ENCODE results near the gene CNBD2.
A peak's percentile ranks its signal among the peaks of the same experiment; 100 is the strongest.
"Not testable (repeated sequence)": the region's sequence is repeated elsewhere in the genome, so short reads cannot be mapped to it uniquely, and the experiment has no call there.

The CNBD2 gene

DNA sequence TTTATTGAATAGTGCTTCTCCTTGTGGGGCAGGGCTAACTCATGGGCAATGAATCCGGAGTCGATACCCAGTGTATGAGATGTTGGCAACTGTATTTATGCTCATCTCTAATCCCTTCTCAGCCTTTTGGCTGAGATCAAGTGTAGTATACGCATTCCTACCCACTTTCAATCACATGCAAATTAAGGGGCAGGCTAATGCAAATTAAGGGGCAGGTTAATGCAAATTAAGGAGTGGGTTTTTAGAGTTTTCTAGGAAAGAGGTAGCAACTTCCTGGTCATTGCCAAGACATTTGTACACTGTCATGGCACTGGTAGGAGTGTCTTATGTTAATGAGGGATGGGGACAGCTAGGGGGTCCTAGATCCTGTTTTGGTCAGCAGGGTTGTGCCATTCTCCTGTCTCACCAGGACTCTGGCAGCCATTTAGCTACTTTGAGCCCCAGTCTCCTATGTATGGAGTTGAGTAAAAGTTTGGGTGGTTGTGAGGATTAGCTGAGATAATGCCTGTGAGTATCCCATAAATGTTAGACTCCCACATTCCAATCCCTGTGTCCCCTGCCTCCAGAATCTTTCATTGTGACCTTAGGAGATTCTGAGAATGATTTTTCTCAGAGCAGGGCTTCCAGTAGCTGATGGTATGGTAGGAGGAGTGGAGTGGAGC, at the start of gene CNBD2:
Gene CNBD2, plus strand, starts transcription at position 612 of the 662 bp plus-strand sequence. CDS start 173 bp downstream, outside the sequence.
- DNase-seq (ENCODE audit: low spot score) = no peak

DNA sequence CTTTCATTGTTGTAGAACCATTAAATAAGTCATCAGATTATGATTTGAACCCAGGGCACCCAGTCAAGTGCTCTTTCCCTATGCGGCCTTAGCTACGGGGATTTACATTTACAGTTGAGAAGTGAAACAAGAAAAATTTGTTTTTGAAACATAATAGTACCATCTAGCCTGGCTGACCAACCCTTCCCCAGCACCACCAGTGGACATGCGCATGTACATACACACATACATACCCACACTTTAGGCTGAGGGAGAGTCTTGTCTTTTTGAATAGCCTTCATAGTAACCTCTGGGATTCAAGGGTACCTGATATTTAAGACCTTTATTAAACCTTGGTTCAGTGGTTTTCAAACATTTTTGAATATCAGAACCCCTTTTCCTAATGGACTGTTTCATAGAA, 47.9 kb upstream of the CNBD2 start:
- no peak for DNase-seq (ENCODE audit: low spot score)

DNA sequence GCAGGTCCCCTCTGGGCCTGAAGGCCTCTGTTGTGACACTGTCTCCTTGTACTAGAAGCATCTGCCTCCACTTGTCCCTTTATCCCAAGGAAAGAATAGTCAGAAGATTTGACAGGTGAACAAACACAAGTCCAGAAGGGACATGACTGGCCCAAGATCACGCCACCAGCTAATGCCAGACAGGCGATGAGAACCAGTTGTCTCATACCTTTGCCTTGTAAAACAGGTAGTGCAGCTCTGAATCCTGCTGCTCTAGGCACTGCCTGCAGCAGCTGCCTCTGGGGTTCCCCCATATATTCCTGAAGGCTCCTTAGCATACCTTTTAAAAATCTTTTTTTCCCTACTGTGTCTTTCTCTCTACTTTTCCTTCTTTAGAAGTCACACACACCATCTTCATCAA, 39.1 kb upstream of the CNBD2 start:
- DNase-seq (ENCODE audit: low spot score) = no peak

DNA sequence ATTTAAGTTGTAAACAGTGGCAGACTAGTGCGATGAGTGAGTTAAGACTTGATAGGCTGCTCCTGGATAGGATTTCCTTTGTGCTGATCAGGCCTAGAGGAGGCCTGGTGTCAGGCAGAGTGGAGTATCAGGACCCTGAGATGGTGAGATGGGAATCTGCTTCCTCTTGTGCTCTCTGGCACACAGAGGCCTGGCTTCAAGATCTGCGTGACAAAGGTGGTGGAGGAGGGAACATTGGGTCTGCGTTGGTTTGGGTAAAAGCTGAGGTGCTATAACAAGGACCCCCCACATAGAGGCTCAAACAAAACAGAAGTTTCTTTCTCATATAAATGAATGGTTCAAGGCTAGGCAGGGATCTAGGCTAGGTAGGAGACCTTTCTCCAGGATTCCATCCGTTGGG, 34.3 kb upstream of the CNBD2 start:
- no peak for DNase-seq (ENCODE audit: low spot score)

DNA sequence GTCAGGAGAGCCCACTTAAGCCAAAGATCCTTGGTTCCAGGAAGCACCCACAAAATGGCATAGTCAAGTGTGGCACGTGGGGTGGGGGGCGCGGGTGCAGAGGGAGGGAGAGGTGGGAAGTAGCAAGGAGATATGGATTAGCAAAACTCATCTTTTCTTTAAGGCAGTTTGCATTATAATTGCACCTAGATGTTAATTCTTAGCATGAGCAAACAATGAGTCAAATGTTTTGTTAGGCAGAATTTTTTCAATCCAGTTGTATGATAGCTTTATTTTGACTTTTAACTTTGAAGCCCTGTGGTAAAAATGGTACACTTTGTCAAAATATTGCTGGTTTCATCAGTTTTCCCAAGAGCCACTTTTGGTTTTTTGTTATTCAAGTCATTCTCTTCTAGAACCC, 29.1 kb upstream of the CNBD2 start:
- no peak for DNase-seq (ENCODE audit: low spot score)

DNA sequence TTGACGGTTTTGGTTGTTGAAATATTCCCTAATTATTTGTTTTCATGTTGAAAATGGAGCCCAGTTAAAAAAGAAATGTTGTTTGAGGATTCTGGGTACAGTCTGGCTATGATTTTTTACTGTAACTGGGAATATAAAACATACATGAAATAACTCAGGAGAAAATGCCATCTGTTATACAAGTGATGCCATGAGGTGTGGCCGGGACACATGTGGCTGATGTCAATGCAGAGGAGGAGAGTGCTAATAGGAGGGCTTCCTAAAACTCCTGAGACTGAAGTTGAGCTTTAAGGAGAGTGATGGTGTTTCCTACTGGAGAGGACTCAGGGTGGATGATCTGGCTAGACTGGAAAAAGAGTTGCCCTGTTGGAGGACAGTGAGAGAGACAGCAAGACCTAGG, 26.8 kb upstream of the CNBD2 start:
- no peak for DNase-seq (ENCODE audit: low spot score)

DNA sequence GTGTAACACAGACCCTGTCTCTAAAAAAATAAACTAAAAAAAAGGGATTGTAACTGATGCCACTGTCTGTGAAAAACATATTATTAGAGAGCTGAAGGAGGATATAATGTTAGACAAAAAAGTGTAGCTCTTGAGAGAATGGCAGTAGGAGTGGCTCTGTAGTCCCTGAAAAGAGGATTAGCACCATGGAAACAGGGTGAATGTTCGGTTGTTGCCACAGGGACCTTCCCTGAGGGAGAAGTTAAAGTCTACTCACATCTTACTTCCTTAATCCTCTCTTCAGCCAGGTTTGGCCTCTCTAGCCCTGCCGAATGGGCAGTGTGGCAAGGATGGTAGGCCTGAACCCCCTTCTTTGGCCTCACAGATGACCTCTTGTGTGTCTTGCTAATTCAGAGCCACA, 26.1 kb upstream of the CNBD2 start:
- no peak for DNase-seq (ENCODE audit: low spot score)

DNA sequence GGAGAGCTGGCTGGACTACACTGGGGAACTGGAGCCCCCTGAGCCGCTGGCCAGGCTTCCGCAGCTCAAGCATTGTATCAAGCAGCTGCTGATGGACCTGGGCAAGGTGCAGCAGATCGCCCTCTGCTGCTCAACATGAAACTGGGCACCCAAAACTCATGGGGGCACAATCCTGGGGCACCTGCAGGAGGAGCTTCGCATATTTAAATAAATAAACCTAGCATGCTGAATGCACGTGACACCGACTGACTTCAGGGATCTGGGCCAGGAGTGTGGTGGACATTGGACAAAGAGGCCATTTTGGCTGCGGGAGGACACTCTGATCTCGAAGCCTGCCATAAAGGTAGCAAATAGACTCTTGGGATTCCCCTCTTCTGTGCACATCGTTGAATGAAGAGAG, 20.9 kb upstream of the CNBD2 start:
- peak; percentile 70 for DNase-seq (ENCODE audit: low spot score)

DNA sequence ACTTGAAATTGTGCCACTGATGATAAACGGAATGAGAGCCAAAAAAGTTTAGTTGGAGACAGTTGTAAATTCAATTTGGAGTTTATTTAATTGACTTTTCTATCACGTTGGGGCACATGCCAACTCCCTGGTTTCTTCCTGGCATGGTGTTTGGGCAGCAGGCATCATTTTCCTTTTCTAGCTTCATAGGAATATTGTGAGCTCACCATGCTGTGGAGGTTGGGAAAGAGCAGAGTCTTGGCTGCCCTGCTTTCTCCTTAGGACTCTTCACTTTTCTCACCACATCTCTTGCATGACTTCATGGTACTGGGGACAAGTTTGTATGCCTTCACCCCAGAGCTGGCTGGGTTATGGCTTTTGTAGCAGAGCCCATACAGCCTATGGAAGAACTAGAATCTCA, 20.5 kb upstream of the CNBD2 start:
- DNase-seq (ENCODE audit: low spot score) = no peak

DNA sequence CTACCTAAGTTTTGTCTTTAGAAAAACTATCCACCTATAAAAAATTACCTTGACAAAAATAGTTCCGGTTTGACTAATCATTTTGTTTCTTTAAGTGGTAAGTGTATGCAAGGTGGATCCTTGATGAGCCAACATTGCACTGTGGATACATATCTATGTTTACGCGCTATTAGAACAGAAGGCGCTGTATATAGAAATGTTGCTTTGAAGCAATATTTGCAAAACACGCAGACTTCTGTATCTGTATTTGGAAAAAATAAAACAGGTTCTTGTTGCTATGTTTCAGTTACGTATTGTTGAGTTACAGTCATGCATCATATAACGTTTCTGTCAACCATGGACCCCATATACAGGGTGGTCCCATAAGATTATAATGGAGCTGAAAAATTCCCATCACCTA, 18.3 kb upstream of the CNBD2 start:
- DNase-seq (ENCODE audit: low spot score) = no peak

DNA sequence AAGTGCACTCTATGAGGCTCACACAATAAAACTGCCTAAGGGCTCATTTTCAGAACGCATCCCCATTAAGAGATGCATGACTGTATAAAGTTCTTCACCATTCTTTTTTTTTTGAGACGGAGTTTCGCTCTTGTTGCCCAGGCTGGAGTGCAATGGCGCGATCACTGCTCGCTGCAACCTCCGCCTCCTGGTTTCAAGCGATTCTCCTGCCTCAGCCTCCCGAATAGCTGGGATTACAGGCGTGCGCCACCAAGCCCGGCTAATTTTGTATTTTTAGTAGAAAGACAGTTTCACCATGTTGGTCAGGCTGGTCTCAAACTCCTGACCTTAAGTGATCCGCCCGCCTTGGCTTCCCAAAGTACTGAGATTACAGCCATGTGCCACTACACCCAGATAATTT, 16.3 kb upstream of the CNBD2 start:
- DNase-seq (ENCODE audit: low spot score) = not testable (repeated sequence)

DNA sequence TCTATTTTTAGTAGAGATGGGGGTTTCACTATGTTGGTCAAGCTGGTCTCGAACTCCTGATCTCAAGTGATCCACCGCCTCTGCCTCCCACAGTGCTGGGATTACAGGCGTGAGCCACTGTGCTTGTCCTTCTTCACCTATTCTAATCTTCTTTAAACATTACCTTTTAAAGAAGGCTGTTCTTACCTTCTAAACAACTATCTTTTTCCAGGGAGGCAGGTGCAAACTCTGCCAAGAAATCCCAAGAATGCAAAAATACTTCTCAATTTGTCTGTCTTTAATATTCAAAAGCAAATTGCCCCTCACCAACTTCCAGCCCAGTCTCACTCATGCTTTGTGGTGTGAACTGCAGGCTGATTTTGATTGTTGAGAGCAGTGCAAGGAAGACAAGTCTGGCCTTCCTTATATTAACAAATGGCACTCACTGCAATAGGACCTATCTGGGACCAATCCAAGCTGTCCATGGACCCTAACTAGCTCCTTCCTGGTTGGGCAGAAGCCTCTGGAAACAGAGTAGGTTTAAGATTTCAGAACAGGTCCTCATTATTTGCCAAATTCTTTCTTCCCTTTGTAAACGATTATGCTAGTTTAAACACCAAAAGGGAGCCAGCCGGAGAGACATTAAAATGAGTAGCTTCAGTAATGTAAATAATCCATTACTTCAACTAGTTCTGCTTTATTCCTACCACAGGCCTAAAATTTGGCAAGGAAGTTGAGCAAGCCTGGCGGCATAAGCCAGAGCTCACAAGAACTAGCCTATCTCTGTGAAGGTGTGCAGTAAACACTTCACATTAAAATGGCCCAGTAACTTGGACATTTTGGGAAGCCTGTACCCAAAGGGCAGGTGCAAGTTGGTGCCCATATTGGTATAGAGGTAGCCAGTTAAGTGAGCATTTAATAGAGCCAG, 15.7 kb upstream of the CNBD2 start:
- peak; percentile 32 for DNase-seq (ENCODE audit: low spot score)

DNA sequence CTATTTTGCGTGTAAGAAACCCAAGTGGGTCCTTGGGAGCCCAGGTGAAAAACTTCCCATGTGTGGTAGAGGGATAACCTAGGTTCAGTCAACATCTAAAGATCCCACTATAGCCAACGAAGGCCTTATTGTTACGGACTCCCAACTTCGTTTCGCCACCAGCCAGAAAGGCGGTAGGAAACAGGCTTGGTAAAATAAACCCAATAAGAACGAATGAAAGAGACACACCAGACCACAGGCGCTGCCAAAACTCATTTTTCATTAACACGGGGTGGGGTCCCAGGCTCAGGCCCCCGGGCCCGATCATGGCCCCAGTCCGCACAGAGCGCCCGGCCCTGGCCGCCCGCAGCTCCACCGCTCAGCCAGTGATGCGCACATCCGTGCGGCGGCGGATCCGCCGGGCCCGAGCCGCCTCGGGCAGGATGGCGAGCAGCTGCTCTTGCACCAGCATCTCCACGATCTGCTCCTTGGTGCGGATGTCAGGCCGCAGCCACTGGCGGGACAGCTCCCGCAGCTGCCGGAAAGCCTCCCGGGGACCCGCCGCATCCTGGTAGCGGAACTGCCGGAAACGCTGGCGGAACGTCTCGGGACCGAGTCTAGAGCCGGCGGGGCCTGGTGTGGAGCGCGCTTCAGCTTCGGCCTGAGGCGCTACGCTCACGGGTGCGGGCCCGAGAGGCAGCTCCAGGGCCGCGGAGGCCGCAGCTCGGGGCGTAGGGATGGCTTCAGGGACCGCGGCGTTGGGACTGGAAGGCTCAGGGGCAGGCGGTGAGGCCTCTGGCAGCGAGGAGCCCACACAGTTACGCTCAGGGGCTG, 14.8 kb upstream of the CNBD2 start:
- peak; percentile 40 for DNase-seq (ENCODE audit: low spot score)

DNA sequence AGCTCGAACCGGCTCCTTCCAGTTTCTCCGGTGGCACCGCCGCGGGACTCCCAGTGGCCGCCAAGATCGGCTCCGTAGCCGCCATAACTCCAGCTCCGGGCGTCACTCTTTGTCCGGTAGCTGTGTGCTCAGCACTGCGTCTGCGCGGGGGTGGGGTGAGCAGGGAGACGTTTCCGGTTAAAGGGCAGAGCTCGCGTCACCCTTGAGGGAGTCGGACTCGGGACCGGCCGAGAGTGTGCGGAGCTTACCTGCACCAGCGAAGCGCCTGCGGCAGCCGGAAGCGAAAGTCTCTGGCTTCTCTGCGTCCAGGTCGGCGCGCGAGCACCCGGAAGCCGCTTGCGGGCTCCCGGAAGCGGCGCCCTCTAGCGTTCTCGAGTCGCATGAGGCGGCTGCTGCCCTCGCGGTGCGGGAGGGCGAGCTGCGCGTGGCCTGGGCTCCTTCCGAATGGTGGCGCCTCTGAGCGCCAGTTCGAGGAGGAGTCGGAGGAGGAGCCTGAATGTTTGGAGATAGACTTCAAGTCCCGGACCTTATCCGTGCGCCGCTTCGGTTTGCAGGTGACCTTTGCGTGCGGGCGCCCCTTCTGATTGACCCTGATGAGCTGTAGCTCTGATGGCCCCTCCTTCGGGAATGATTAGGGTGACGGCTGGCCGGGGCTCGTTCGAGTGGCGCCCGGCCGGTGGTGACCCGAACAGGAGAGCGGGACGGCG, 14.0 kb upstream of the CNBD2 start, which contains the start of gene SCAND1:
Gene SCAND1, minus strand, starts transcription at position 303 of the 707 bp plus-strand sequence. Its CDS starts 218 bp downstream, at position 85.
- peak; percentile 100 for DNase-seq (ENCODE audit: low spot score)

DNA sequence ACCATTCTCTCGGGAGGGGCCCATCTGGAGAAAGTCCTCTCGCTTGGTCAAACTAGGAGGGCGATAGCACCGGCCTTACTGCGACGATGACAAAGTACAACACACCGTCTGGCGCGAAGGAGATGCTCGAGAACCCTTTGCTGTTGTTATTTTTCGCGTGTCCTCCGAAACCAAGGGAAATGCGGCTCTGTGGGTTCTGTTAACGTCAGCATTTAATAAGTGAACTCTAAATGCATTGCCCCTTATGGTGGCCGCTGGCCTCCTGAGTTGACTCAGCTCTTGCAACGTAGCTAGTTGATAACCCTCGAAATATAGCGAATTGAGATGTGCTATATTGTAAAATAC, 13.5 kb upstream of the CNBD2 start:
- peak; percentile 79 for DNase-seq (ENCODE audit: low spot score)

DNA sequence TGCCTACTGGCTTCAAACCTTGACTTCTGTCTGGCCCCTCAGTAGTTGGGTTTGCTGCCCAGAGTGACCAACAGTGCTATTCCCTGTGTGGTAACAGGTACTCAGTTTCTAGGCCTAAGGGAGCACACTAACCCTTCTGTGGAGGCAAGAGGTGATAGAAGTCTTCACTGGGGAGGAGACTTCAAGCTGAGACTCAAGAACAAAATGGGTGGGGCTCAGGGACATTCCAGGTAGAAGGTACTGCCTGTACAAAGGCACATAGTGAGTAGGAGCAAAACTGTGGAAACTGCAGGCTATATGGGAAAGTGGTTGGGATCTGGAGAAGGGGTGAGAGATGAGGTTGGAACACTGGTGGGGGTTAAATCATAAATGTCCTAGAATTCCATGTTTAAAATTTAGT, 11.8 kb upstream of the CNBD2 start:
- DNase-seq (ENCODE audit: low spot score) = no peak

DNA sequence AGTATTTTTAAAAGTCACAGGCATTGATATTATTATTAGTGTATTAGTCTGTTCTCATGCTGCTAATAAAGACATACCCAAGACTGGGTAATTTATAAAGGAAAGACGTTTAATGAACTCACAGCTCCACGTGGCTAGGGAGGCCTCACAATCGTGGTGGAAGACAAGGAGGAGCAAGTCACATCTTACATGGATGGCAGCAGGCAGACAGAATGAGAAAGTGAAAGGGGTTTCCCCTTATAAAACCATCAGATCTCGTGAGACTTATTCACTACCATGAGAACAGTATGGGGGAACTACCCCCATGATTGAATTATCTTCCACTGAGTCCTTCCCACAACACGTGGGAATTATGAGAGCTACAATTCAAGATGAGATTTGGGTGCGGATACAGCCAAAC, 9.1 kb upstream of the CNBD2 start:
- not testable (repeated sequence) for DNase-seq (ENCODE audit: low spot score)

DNA sequence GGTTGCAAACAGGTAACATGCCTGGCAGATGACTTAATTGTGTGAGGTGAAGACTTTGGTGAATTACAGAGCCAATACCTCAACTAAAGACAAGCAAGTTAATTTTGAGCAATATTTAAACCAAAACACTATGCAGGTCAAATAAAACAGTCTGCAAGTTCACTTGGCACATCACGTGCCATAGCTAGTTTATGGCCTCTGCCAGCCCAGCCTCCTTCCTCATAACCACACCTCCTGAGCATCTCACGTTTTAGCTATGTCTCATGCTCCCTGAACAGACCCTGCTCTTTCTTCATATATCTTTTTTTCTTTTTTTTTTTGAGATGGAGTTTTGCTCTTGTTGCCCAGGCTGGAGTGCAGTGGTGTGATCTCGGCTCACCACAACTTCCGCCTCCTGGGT, 4.5 kb upstream of the CNBD2 start:
- DNase-seq (ENCODE audit: low spot score) = no peak

DNA sequence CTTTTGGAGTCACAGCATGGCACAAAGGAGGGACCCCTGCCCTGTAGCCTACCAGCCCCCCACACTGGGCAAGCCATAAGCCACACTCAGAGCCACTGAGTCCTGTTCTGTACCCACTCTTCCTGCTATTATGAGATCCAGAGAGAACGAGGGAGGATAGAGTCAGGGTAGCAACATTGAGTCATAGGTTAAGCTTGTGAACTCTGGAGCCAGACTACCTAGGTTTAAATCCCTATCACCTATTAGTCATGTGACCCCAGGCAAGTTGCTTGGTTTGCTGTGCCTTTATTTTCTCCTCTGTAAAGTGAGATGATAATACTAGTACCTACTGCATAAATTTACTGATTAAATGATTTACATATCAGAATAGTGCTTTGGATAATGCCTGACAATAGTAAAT, 540 bp downstream of the CNBD2 start:
- DNase-seq (ENCODE audit: low spot score) = no peak

DNA sequence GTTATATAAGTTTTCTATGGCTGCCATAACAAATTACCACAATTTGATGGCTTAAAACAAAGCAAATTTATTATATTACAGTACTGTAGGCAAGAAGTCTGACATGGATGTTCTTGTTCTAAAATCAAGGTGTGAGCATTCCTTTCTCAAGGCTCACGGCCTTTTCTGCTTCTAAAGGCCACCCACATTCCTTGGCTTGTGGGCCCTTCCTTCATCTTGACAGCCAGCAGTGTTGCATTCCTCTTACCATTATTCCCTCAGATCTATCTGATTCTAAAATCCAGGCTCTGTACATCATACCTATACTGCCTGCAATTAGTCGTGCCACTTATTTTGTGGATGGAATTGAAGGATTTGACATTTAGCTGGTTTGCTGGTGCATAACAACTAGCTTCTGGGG, 3.6 kb downstream of the CNBD2 start:
- no peak for DNase-seq (ENCODE audit: low spot score)

DNA sequence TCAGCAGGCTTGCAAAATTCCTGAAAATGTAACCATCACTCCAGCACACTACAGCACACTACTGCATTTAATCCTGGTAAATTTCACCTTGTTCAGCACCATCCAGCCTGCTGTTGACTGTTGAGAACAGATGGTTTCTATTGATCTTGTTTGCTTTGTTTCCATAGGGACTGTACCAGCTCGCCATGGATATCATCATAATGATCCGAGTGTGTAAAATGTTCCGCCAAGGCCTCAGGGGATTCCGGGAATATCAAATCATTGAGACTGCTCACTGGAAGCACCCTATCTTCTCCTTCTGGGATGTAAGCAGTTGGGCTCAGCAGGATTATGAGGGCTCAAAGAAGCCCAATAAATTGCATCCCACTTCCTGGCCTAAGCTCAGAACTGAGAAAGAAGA, 4.1 kb downstream of the CNBD2 start:
- DNase-seq (ENCODE audit: low spot score) = no peak

DNA sequence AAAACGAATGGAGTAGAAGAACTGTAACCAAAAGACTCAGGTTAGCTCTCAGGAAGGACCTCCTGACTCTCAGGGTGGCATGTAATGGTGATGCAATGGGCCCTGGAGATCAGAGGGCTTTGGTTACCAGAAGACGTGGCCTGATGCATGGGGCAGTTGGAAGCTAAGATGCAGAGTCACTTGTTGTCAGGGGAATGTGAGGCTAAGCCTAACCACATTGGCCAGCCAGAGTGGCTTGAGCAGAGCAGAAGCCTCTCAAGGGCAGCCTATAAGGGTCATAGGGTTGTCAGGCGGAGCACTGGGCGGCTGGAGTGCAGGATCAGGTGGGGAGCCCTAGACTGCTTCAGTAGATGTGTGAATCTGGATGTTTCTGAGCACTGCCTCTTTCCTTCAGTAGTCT, 5.9 kb downstream of the CNBD2 start:
- no peak for DNase-seq (ENCODE audit: low spot score)

All from SW480 (cell line).